Astrocyte (in vitro differentiated cells and primary cell): ENCODE measurements around the gene DDB1. TPM values are rescaled to one million over a fixed set of nuclear protein-coding genes. Genes with fewer than 3 reads are reported as not detected.

ENCODE experiments used
- DNase-seq: peaks from one replicate; pipeline ENCODE4 v3.0.0-alpha.2; 2010; ENCODE audit warnings: low read depth
- FAIRE-seq: peaks from 2 replicates; lab custom pipeline; 2011; peaks lifted over from hg19 to GRCh38; lab: Jason Lieb, UNC
- H2AFZ ChIP-seq: 2 replicates; pipeline ENCODE4 v1.6.0; 2012; ENCODE audit warnings: low read depth, low read length, inconsistent platforms
- H3K27ac ChIP-seq: 2 replicates; pipeline ENCODE4 v1.5.1; 2011; ENCODE audit warnings: low read depth, low read length, inconsistent platforms
- H3K27me3 ChIP-seq: 2 replicates; pipeline ENCODE4 v1.6.0; 2011; ENCODE audit warnings: low read length, inconsistent platforms; ENCODE audit not compliant: insufficient read depth
- H3K36me3 ChIP-seq: 2 replicates; pipeline ENCODE4 v1.5.1; 2011; ENCODE audit warnings: low read length, inconsistent platforms; ENCODE audit not compliant: insufficient read depth
- H3K4me1 ChIP-seq: 2 replicates; pipeline ENCODE4 v1.5.1; 2011; ENCODE audit warnings: low read length, inconsistent platforms; ENCODE audit not compliant: insufficient read depth
- H3K4me2 ChIP-seq: 2 replicates; pipeline ENCODE4 v1.6.0; 2012; ENCODE audit warnings: low read length, inconsistent platforms
- H3K4me3 ChIP-seq: 2 replicates; pipeline ENCODE4 v1.5.1; 2011; ENCODE audit warnings: low read depth, mild to moderate bottlenecking, low read length, inconsistent platforms; ENCODE audit not compliant: insufficient read depth
- H3K79me2 ChIP-seq: 2 replicates; pipeline ENCODE4 v1.6.0; 2012; ENCODE audit warnings: mild to moderate bottlenecking, low read length, inconsistent platforms; ENCODE audit not compliant: insufficient read depth
- H3K9ac ChIP-seq: 2 replicates; pipeline ENCODE4 v1.6.0; 2012; ENCODE audit warnings: mild to moderate bottlenecking, low read length, inconsistent platforms
- H3K9me3 ChIP-seq: 2 replicates; pipeline ENCODE4 v1.5.1; 2012; ENCODE audit warnings: low read depth, mild to moderate bottlenecking, low read length, inconsistent platforms; ENCODE audit not compliant: insufficient read depth
- H4K20me1 ChIP-seq: 2 replicates; pipeline ENCODE4 v1.6.0; 2012; ENCODE audit warnings: low read length, inconsistent platforms; ENCODE audit not compliant: insufficient read depth
- H3K27ac Mint-ChIP-seq: one replicate; pipeline ENCODE4 v1.8.0; 2021; ENCODE audit warnings: mild to moderate bottlenecking, mixed read lengths; ENCODE audit not compliant: unreplicated experiment
- H3K27me3 Mint-ChIP-seq: one replicate; pipeline ENCODE4 v1.8.0; 2021; ENCODE audit warnings: low read depth, mixed read lengths; ENCODE audit not compliant: unreplicated experiment
- H3K36me3 Mint-ChIP-seq: one replicate; pipeline ENCODE4 v1.8.0; 2021; ENCODE audit warnings: low read depth, mixed read lengths; ENCODE audit not compliant: unreplicated experiment
- H3K4me1 Mint-ChIP-seq: one replicate; pipeline ENCODE4 v1.8.0; 2021; ENCODE audit warnings: low read depth, mixed read lengths; ENCODE audit not compliant: unreplicated experiment
- H3K4me3 Mint-ChIP-seq: one replicate; pipeline ENCODE4 v1.8.0; 2021; ENCODE audit warnings: mild to moderate bottlenecking, moderate library complexity, mixed read lengths; ENCODE audit not compliant: unreplicated experiment
- H3K9me3 Mint-ChIP-seq: one replicate; pipeline ENCODE4 v1.8.0; 2021; ENCODE audit warnings: mild to moderate bottlenecking, mixed read lengths; ENCODE audit not compliant: unreplicated experiment
- EZH2 ChIP-seq: IDR thresholded peaks from 2 replicates; pipeline ENCODE4 v1.6.1; 2012; ENCODE audit warnings: mild to moderate bottlenecking, low read length, inconsistent platforms; ENCODE audit not compliant: insufficient read depth
- total RNA-seq: library from RNA; stranded (reverse); gene quantifications from 2 replicates; pipeline ENCODE4 v1.2.1, GENCODE V29; 2021
- TF ChIP-seq, protein P1 (sequence below): IDR thresholded peaks from 2 replicates; pipeline ENCODE4 v1.5.1; 2011; ENCODE audit warnings: low read depth, mild to moderate bottlenecking, inconsistent platforms, low read length, moderate library complexity; ENCODE audit not compliant: insufficient read depth

The DDB1 gene
- total RNA-seq, 1 donor from 2014 or later = 251 TPM

GRCh38 chr11:61359516-61359915, 26.6 kb upstream of the DDB1 start:
- TF ChIP-seq, protein P1, sequence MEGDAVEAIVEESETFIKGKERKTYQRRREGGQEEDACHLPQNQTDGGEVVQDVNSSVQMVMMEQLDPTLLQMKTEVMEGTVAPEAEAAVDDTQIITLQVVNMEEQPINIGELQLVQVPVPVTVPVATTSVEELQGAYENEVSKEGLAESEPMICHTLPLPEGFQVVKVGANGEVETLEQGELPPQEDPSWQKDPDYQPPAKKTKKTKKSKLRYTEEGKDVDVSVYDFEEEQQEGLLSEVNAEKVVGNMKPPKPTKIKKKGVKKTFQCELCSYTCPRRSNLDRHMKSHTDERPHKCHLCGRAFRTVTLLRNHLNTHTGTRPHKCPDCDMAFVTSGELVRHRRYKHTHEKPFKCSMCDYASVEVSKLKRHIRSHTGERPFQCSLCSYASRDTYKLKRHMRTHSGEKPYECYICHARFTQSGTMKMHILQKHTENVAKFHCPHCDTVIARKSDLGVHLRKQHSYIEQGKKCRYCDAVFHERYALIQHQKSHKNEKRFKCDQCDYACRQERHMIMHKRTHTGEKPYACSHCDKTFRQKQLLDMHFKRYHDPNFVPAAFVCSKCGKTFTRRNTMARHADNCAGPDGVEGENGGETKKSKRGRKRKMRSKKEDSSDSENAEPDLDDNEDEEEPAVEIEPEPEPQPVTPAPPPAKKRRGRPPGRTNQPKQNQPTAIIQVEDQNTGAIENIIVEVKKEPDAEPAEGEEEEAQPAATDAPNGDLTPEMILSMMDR = no peak
- TF ChIP-seq EZH2 = no peak
- peak overlapping the region; percentile 69 for H3K4me3 Mint-ChIP-seq
- H2AFZ ChIP-seq = no peak overlapping the region

GRCh38 chr11:61358566-61358965, 25.7 kb upstream of the DDB1 start:
- Mint-ChIP-seq H3K27me3 (no peaks in the 10 kb centered on the region), H3K27ac (no peak overlapping the region), H3K4me3 (no peak overlapping the region), H3K4me1 (peaks cover 3% of the 10 kb centered on the region), H3K36me3 (peaks cover 4% of the 10 kb centered on the region), H3K9me3 (peaks cover 2% of the 10 kb centered on the region)
- Histone ChIP-seq H3K4me2 (no peak overlapping the region), H3K27me3 (no peaks in the 10 kb centered on the region), H4K20me1 (peaks cover 6% of the 10 kb centered on the region), H3K79me2 (peaks cover 25% of the 10 kb centered on the region), H3K9ac (no peak overlapping the region), H3K36me3 (no peaks in the 10 kb centered on the region), H3K9me3 (no peaks in the 10 kb centered on the region), H2AFZ (no peak overlapping the region), H3K27ac (no peak overlapping the region), H3K4me3 (no peak overlapping the region), H3K4me1 (peaks cover 18% of the 10 kb centered on the region)
- FAIRE-seq (no peak), DNase-seq (no peak)
- TF ChIP-seq, protein P1 = no peak
- TF ChIP-seq EZH2 = no peak

More at GRCh38 chr11:61359516-61359915, 26.6 kb upstream of the DDB1 start:
- Mint-ChIP-seq H3K4me1 (peaks cover 3% of the 10 kb centered on the region), H3K27me3 (no peaks in the 10 kb centered on the region), H3K9me3 (peaks cover 2% of the 10 kb centered on the region), H3K36me3 (peaks cover 5% of the 10 kb centered on the region), H3K27ac (no peak overlapping the region)
- FAIRE-seq (no peak), DNase-seq (no peak)
- H4K20me1 ChIP-seq = peaks cover 6% of the 10 kb centered on the region
- no peak overlapping the region for H3K4me3 ChIP-seq
- H3K36me3 ChIP-seq = peaks cover 6% of the 10 kb centered on the region
- H3K9ac ChIP-seq = no peak overlapping the region
- H3K4me1 ChIP-seq = peaks cover 18% of the 10 kb centered on the region
- H3K27ac ChIP-seq = no peak overlapping the region
- H3K79me2 ChIP-seq = peaks cover 34% of the 10 kb centered on the region
- H3K9me3 ChIP-seq = no peaks in the 10 kb centered on the region
- H3K4me2 ChIP-seq = no peak overlapping the region
- no peaks in the 10 kb centered on the region for H3K27me3 ChIP-seq

DNA sequence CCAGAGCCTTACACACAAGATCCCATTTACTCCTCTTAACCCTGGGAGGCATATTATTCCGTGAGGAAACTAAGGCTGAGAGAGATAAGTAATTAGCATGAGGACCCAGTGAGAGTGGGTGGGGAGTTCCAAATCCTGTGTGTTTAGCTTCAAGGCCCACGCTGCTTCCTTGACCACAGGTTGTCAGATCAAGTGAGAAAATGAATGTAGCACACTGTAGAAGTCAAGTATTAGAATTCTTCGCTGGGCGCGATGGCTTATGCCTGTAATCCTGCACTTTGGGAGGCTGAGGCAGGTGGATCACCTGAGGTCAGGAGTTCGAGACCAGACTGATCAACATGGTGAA, 25.0 kb upstream of the DDB1 start:
- no peaks in the 10 kb centered on the region for H3K27me3 Mint-ChIP-seq
- TF ChIP-seq, protein P1 = no peak
- no peak for TF ChIP-seq EZH2
- Histone ChIP-seq H2AFZ (no peak overlapping the region), H3K4me1 (peaks cover 11% of the 10 kb centered on the region), H3K79me2 (peaks cover 18% of the 10 kb centered on the region), H3K9ac (no peak overlapping the region), H3K27me3 (no peaks in the 10 kb centered on the region), H3K36me3 (peaks cover 5% of the 10 kb centered on the region), H3K9me3 (no peaks in the 10 kb centered on the region), H3K27ac (no peak overlapping the region), H3K4me2 (no peak overlapping the region), H4K20me1 (peaks cover 10% of the 10 kb centered on the region), H3K4me3 (no peak overlapping the region)
- H3K9me3 Mint-ChIP-seq = peaks cover 2% of the 10 kb centered on the region
- FAIRE-seq (no peak), DNase-seq (no peak)
- H3K4me3 Mint-ChIP-seq = no peak overlapping the region
- H3K27ac Mint-ChIP-seq = no peak overlapping the region
- peaks cover 3% of the 10 kb centered on the region for H3K4me1 Mint-ChIP-seq
- peaks cover 5% of the 10 kb centered on the region for H3K36me3 Mint-ChIP-seq
